GM18517 (cell line): ENCODE data around the gene CEBPZ.
A peak's percentile ranks its signal among the peaks of the same experiment; 100 is the strongest.
"Not testable (repeated sequence)": the region's sequence is repeated elsewhere in the genome, so short reads cannot be mapped to it uniquely, and the experiment has no call there.

Source experiments
- ATAC-seq: cut with Tn5 transposase; IDR thresholded peaks from one replicate; pipeline ENCODE4 v1.9.1; 2021; ENCODE audit warnings: mild to moderate bottlenecking, moderate library complexity; ENCODE audit not compliant: unreplicated experiment

Gene CEBPZ

DNA sequence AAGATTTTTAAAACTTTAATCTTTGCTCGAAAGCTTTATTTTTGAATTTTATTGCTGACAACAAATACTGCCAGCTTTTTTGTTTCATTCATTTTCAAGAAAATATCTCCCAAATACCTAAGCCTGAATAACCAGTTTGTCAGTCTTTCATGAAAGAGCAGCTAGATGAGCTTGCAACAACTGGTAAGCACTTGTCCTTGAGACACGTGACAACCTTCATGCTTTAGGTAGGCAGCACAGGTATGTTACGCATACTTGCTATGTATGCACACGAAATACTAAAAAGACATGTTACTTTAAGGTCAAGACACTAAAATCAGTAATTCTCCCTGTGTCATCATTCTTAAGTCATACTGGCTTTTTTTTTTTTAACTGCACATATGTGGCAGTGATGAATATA is 12.3 kb downstream of the CEBPZ start:
- ATAC-seq = no peak

DNA sequence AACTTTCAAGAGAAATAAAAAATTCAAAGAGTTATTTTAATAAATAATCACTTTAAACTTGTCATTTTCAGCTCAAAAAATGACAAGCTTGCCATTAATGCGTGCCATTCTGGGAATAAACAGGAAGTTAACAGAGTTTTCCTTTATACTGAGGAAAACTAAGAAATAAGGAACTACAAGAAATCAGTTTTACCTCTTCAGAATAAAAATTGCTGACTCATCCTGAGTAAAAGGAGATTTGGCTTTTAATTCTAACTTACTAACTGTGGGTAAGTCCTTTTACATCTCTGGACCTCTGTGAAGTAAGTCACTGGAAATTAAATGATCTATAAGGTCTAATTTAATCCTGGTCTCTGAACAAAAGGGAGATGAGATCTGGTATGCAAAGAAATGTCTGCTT is 16.1 kb downstream of the CEBPZ start:
- ATAC-seq = no peak

DNA sequence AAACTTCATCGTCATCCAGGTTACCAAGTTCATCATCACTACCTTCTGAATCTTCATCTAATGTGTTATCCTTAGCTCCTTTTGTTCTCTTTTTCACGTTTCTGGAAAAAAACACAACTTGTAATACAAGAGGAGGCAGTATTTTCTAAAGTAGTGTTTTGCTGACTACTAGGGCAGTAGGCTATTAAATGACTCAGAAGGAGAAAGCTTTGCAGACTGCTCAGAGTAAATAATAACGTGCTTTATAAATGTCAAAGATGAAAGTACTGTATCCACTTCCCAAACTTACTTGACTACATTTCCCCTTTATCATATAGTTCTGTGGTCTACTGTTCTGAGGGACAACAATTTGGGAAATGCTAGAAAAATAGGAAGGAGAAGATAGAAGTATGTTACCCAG is 19.5 kb downstream of the CEBPZ start:
- ATAC-seq = no peak

DNA sequence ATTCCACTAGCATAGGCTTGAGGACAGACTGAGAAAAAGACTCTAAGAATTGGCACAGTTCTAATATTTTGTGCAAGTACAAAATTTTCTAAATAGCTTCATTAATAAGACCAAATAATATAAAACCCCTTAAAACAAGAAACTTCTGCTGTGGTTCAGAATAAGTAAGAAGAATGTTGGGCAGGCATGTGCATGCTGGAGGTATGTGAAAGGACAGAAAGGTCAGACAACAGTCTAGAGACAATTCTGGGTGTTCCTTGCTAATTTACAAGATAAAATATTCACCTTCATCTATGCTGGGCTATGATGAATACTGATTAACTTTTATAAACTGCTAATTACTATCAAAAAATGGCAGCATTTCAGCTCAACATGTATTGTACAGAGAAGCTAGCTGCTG is 20.2 kb downstream of the CEBPZ start:
- no peak for ATAC-seq

DNA sequence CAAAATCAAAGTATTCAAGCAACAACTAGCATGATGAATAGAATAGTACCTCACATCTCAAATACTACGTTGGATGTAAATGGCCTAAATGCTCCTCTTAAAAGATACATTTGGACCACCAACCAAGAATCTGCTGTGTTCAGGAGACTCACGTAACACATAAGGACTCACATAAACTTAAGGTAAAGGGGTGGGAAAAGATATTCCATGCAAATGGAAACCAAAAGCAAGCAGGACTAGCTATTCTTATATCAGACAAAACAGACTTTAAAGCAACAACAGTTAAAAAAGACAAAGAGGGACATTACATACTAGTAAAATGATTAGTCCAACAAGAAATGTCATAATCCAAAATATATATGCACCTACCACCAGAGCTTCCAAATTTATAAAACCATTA is 24.6 kb downstream of the CEBPZ start:
- ATAC-seq = not testable (repeated sequence)

DNA sequence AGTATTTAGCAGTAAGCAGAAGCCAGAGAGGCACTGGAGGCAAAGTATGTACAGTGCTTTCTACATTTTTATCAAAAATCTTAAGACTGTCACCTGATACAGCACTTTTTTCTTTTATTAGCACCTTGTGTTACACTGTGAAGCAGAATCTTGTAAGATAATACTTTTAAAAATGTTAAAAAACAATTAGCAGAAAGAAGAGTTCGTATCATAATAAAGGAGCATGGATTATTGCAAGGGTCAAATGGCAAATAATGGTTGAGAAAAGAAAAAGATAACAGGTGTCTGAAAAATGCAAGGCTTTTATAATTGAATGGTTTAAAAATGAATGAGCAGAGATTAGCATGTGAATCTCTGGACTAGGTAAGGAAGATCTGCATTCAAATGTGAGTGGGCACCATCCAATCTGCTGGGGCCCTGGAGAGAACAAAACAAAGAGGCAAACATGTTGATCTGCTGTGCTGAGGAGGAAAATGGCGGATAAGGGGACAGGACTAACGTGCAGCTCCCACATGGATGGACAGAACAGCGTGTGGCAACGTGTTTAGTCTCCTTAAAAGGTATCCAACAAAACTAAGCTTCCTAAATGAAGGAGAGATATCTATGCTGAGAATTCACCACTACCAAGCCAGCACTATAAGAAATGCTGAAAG is 25.6 kb downstream of the CEBPZ start:
- ATAC-seq = no peak

DNA sequence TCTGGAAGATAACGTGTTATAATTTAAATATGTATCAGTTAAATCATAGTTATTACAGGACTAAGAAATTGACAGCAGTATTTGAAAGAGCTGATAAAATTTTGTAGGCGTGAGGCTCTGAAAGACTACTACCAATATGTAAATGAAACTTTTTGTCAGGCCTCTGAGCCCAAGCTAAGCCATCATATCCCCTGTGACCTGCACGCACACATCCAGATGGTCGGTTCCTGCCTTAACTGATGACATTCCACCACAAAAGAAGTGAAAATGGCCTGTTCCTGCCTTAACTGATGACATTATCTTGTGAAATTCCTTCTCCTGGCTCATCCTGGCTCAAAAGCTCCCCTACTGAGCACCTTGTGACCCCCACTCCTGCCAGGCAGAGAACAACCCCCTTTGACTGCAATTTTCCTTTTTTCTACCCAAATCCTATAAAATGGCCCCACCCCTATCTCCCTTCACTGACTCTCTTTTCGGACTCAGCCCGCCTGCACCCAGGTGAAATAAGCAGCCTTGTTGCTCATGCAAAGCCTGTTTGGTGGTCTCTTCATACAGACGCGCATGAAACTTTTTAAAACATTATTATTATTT is 26.2 kb downstream of the CEBPZ start:
- not testable (repeated sequence) for ATAC-seq

DNA sequence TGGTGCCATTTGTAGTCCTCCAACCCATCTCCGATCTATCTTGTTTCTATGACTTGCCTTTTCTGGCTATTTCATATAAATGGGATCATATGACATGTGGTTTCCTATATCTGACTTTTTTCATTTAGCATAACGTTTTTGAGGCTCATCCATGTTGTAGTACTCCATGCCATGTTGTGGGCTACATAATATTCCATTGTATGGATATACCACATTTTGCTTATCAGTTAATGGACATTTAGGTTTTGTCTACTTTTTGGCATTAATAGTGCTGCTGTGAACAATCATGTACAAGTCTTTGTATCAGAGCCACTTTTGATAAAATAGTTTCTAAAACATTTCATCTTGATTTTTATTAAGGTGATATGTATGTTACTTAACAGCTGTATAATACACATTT is 27.7 kb downstream of the CEBPZ start:
- ATAC-seq = no peak

DNA sequence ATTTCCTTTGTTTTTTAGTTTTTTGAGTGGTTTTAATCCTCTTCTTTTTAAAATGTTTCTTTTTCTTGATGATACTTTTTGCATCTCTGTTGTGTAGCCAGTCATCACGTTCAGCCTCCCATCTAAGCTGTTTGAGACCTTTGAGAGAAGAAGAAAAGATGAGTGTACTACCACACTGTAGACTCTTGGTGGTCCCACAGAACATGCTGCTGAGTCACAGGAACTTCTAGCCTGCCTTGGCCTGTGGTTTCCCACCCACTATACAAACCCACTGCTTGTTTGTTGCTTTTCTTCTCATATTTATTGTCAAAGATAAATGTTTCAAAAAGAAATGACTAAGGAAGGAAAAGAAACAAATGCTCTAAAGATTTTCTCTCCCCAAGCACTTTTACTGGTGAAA is 29.6 kb downstream of the CEBPZ start:
- no peak for ATAC-seq

DNA sequence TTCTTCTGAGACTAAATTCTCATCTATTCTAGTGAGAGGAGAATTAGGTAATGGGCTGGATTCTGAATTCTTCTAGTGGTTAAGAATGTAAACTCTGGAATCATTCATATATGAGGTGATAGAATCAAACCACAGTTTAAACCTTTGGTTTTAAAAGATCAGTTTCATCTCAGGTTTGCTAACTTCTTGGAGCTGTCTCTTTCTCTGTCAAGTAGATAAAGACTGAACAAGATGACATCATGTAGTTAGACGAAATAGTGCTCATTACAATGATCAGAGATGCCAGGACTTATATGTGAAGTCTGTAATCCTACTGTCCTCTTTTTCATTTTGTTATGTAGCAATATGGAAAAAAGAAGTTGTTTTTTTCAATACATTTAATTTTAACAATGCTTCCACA is 30.2 kb downstream of the CEBPZ start:
- ATAC-seq = no peak

DNA sequence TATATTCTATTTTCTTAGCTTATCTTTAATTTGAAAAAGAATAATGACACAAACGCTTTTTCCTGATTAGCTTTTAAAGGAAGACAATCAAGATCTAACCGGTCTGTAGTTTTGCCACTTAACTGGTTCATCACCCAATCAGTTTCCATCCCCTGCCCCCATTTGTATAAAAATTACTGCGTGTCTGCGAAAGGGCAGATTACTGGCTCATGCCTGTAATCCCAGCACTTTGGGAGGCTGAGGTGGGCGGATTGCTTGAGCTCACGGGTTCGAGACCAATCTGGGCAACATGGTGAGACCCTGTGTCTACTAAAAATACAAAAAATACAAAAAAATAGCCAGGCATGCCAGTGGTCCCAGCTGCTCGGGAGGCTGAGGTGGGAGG is 32.7 kb downstream of the CEBPZ start:
- ATAC-seq = no peak

DNA sequence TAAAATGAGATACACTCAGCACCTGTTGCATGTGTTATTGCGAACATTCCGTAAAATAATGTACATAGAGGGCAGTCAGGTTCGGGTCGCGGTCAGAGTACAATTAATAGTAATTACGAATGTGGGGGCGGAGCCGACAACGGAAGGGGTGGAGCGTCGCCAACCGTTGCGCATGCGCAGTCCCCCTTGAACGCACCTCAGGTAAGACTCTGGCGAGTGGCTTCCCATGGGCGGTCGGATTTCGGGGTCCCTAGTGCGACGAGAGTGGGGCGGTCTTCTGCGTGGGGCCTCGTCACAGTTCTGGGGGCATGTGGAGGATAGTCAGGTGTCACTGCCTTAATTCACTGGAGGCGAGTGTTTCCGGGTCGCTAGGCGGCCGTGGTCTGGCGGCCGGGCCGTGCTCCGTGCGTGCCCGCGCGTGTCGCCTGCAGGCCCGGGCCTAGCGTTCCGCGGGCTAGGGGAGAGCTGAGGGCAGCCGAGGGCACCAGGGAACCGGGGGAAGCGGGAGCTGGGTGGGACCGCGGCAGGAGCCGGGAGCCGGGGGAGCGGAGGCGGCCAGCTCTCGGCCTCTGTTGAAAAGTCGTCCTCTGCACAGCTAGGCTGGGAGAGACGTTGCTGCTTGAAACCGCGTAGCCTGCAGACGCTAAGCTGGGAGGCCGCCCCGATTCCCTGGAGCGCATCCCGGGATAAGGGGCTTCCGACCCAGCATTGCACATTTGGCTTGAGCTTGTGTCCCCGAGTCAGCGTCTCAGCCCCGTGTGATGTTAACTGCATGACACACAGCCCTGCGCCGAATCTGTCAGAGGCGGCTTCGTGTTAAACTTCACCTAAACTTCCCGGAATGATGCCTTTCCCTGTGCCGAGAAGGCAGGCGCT is 34.8 kb downstream of the CEBPZ start, which contains the start of gene CEBPZOS:
TSS of gene CEBPZOS (plus strand) at position 177 of the 876 bp plus-strand sequence. CDS start 3,209 bp downstream, outside the sequence.
- ATAC-seq = peak; percentile 73

DNA sequence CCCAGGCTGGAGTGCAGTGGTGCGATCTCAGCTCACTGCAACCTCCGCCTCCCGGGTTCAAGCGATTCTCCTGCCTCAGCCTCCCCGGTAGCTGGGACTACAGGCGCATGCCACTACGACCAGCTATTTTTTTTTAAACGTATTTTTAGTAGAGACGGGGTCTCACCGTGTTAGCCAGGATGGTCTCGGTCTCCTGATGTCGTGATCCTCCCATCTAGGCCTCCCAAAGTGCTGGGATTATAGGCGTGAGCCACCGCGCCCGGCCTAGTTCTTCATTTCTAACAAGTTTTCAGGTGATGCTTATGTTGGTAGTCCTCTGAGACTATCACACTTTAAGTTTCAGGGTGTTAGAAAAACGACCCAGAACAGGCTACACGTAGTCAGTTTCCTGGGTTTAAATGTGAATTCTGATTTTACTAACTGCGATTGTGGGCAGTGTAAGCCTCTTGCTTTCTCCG is 35.5 kb downstream of the CEBPZ start:
- ATAC-seq = not testable (repeated sequence)

DNA sequence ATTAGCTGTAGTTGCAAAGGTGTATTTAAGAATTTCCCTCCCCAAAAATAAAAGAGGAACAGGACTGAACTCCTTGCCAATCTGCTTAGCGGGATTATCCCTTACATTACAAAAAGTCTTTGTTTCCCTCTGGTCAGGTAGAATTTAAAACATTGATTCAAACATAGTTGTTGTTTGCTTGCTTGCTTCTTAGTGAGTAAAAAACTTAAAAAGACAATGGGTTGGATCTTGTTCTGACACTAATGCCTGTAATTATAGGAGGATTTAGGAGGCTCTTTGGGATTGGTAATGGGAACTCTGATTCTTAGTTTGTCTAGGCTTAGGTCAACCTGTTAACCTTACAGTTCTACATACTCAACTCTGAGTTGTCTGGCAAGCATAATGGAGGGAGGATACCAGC is 38.8 kb downstream of the CEBPZ start:
- no peak for ATAC-seq

DNA sequence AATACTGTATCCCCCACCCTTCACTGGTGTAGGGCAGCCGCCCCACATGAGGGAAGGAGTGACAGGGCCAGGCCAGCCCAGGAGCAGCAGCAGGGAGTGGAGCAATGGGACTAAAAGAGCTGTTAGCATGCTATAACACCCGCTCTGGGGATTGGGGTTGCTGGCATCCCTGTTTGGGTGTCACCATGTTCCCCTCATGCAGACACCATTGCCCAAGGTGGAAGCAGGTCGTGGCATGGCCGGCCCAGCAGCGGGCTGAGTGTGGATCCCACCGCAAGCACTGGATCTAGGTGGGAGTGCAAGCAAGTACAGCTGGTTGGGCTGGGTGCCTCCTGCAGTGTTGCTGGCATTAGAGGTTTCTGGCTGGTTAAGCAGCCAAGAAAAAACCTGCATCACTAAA is 39.6 kb downstream of the CEBPZ start:
- no peak for ATAC-seq

DNA sequence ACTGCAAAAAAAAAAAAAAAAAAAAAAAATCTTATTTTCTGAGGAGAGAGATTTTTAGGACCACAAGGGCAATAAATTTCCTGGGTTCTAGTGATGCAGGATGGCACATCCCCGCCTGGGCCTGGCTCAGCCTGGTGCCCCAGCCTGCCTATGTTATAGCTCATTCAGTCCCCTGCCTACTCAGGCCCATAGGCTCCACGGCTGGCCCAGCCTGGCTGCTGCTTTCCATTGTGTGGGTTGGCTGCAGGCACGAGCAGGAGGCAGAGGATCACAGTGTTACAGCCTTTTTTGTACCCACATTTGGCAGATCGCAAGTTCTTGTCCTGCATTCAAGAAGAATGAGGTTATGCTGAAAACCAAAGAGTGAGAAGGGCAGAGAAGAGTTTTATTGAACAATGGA is 40.1 kb downstream of the CEBPZ start:
- no peak for ATAC-seq

DNA sequence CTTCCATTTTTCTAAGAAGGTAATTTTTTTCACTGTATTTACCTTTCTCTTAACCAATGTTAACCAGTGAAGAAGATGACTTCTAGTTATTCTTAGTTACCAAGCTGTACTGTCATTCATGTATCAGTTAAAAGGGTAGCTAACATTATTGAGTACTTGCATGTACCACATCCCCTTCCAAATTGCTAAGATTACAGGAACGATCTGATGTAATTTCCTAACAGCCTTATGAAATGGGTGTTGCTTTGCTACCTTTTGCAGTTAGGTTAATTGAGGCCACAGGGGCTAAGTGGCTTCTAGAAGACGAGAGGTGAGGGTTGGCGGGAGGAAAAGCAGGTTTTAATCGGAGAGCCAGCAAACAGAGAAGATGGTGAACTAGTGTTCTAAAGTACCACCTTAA is 41.1 kb downstream of the CEBPZ start:
- ATAC-seq = no peak

DNA sequence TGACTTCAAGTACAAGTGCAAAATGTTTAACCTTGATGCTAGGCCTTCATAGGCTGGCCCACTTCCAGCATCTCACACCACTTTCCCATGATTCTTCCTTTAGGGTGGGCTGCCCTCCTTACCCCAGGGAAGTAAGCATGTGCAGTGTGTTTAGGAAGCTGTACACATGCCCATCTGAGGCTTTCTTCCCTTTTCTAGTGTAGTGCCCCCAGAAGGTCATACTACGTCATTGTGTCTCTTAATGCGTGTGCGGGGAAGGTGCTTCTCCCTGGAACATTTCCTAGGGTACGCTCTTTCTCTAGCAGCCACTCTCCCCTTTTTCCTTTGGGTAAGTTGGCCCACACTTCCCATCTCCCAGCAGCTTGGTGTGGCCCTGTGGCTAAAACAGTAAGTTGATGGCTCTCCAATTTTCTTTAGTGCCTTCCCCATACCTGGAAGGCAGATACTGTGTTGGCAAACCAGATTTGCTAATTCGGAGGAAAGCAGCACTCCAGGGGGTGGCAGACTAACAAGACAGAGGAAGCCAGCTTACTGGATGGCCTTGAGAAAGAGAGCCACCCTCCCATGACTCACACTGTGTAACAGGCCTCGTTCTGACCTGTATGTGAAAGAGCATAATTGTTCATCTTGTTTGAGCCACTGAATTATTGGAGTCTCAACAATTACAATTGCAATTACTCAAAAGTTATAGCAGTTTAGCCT is 41.8 kb downstream of the CEBPZ start:
- no peak for ATAC-seq

DNA sequence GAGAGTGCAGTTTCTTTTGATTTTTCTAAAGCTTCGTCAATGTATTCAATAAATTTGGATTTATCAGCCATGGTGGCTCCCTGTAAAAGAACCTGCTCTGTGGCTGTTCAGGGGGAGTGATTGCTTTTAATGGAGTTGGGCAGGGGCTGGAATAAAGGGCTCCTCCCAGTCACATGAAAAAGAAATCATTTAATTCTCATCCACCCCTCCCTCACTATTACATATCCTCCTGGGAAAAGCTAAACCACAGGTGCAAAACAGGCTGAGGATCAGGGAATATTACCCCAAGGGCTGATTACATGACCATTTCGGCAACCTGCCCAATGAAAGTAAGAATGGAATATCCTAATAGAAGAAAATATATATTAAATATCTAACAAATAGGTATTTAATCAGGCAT is 42.8 kb downstream of the CEBPZ start, which contains the start of gene SULT6B1:
TSS of gene SULT6B1 (minus strand) at position 101 of the 400 bp plus-strand sequence. CDS start at position 71, 30 bp downstream.
- no peak for ATAC-seq

DNA sequence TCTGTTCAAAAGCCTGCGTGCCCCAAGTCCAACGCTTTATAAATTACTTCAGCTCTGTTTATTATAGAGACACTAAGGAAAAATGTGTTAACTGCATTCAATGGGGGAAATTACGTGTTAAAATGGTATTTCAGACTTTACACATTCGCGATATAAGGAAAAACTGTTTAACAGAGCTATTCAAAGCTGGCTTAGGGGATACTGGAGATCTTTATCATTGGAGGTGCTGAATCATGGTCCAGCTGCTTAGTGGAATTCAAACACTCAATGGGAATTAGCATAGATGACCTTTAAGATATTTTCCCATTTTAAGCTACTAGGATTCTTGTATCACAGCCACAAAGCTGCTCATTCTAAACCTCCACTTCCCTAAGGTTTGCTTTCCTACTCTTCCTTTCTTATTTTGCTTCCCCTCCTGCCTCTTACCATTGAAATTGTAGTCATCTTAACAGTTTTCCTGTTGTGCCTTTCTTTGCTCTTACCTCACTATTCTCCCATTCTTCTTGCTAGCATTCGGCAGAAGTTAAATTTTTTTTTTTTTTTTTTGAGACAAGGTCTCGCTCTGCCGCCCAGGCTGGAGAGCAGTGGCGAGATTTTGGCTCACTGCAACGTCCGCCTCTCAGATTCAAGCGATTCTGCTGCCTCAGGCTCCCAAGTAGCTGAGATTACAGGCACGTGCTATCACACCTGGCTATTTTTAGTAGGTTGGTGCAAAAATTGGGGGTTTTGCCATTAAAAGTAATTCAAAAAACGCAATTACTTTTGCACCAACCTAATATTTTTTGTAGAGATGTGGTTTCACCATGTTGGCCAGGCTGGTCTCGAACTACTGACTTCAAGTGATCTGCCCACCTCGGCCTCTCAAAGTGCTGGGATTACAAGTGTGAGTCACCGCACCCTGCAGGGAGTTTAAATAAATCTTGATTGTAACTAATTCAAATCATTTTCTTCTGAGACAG is 49.4 kb downstream of the CEBPZ start:
- no peak for ATAC-seq
